Left lung (tissue), 10 donors: Measurements from ENCODE around the gene RAB27B. TPM values are rescaled to one million over a fixed set of nuclear protein-coding genes. Genes with fewer than 3 reads are reported as not detected.
A peak's percentile ranks its signal among the peaks of the same experiment; 100 is the strongest.

Source experiments
- ATAC-seq: fragments of 200-7000 bp; cut with Tn5 transposase; one replicate; pipeline ENCODE4 v1.9.1; 2020; ENCODE audit warnings: moderate library complexity
- DNase-seq, 4 donors: peaks; one replicate each; pipeline ENCODE4 v3.0.0-alpha.2; 2013 to 2020
- H3K27ac ChIP-seq, 2 donors: fragments of 200-600 bp; sonication (generic) in 1 of 2; one replicate each; pipeline versions ENCODE4 v1.5.0 to v1.8.0; 2020 to 2021
- H3K27me3 ChIP-seq, 2 donors: fragments of 200-600 bp; sonication (generic) in 1 of 2; one replicate each; pipeline versions ENCODE4 v1.5.0 to v1.8.0; 2020 to 2021
- H3K36me3 ChIP-seq, 2 donors: fragments of 200-600 bp; sonication (generic) in 1 of 2; one replicate each; pipeline versions ENCODE4 v1.5.0 to v1.8.0; 2020 to 2021
- H3K4me1 ChIP-seq, 2 donors: fragments of 200-600 bp; one replicate each; pipeline ENCODE4 v1.8.0; 2021
- H3K4me3 ChIP-seq, 2 donors: fragments of 200-600 bp; sonication (generic) in 1 of 2; one replicate each; pipeline versions ENCODE4 v1.5.0 to v1.8.0; 2020 to 2021; ENCODE audit warnings: mild to moderate bottlenecking in 1 of 2
- H3K9me3 ChIP-seq, 2 donors: fragments of 200-600 bp; sonication (generic) in 1 of 2; one replicate each; pipeline versions ENCODE4 v1.5.0 to v1.8.0; 2020 to 2021
- intact Hi-C, 2 donors: fragments of 100-400 bp; cut with DNase I; formaldehyde crosslinking; loops; one replicate each; pipeline versions ENCODE4 v1.11.2 to v1.14.2; 2022
- polyA plus RNA-seq, 6 donors: library from polyadenylated mRNA; unstranded; fragments of 120-200 nt; gene quantifications; one replicate each; pipeline ENCODE4 v1.2.1, GENCODE V29; 2013; ENCODE audit not compliant: insufficient read length in 6 of 6
- total RNA-seq, 2 donors: library from RNA; stranded (reverse); fragmentation: NEBNext Ultra II Directional; extraction: Animal tissue kit (Norgen Biotek cat#: 25700); gene quantifications; one replicate each; pipeline ENCODE4 v1.2.1, GENCODE V29; 2021
- TF ChIP-seq, protein P1 (sequence below), 2 donors: fragments of 200-600 bp; sonication (generic) in 1 of 2; IDR thresholded peaks; one replicate each; pipeline versions ENCODE4 v1.5.0 to v1.8.0; 2021; ENCODE audit warnings: antibody characterized with exemption in 2 of 2
- donor health status: DM: no; HTN: yes; CAD: no.
- donor health status: DM: no; HTN: no; CAD: no.

The RAB27B gene
- total and polyA plus RNA-seq, 8 donors = 7.4 to 66.6 (median 10.5) TPM

DNA sequence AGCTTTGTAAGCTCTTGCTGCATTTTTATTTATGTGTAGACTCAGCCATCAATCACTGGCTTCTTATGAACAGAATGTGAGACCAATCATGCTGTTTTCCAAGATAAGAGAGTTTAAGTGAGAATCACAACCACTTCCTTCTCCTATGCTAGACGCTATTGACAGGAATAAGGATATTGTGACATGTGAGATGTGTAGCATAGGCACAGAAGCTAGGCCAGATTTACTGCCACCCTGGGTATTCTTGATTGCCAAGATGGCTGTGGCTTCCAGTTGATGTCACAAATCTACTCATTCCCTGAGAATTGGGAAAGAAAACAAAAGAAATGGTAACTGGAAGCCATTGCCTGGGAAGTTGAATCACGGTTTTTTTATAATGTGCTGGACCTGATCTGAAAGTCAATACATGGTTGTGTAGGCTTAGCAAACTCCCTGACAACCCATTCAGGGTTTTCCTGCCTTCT is 49.9 kb downstream of the RAB27B start:
- Histone ChIP-seq H3K27me3 (no peaks in the 10 kb centered on the region), H3K9me3 (no peaks in the 10 kb centered on the region), H3K36me3 (no peaks in the 10 kb centered on the region), H3K4me3 (no peak overlapping the region), H3K27ac (peak overlapping the region in 1 of 2 donors; percentile 10), H3K4me1 (no peaks in the 10 kb centered on the region)
- ATAC-seq (peak; percentile 43), DNase-seq (no peak)
- TF ChIP-seq, protein P1, sequence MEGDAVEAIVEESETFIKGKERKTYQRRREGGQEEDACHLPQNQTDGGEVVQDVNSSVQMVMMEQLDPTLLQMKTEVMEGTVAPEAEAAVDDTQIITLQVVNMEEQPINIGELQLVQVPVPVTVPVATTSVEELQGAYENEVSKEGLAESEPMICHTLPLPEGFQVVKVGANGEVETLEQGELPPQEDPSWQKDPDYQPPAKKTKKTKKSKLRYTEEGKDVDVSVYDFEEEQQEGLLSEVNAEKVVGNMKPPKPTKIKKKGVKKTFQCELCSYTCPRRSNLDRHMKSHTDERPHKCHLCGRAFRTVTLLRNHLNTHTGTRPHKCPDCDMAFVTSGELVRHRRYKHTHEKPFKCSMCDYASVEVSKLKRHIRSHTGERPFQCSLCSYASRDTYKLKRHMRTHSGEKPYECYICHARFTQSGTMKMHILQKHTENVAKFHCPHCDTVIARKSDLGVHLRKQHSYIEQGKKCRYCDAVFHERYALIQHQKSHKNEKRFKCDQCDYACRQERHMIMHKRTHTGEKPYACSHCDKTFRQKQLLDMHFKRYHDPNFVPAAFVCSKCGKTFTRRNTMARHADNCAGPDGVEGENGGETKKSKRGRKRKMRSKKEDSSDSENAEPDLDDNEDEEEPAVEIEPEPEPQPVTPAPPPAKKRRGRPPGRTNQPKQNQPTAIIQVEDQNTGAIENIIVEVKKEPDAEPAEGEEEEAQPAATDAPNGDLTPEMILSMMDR (IDR thresholded peaks at IDR 0.05) = no peak
- intact Hi-C loops = no loop called here

DNA sequence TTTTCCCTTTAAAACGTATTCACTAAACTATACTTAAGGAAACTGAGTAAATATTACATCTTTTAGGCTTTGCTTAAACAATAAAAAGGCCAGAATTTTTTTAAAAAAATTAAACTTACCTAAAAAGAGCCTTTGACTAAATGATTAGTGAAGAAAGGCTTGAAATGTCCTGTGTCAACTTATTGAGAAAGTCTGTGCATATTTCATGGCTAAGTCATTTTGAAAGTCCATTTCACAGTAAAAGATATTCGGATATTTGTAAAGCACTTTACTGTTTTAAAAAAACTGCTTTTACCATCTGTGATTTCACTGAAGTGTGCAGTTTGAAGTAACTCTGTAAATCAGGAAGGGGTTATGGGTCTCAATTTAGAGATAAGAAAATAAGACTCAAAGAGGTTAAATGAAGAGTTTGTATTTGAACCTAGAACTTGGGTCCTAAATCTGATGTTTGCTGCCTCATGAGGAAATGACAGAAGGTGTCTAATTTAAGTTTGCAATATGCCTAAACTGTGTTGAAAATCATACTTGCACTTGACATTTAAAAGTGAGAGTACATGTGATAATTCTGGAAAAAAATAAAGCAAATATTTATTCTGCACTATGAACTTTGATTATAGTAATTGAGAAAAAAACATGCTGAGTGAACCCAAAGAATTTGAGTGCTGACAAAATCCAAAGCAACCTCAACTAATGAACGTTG is 50.5 kb downstream of the RAB27B start:
- peak overlapping the region in 1 of 2 donors; percentile 10 for H3K27ac ChIP-seq
- TF ChIP-seq, protein P1 (IDR thresholded peaks at IDR 0.05) = no peak
- intact Hi-C loops = no loop called here
- DNase-seq = no peak
- no peaks in the 10 kb centered on the region for H3K27me3 ChIP-seq
- no peaks in the 10 kb centered on the region for H3K9me3 ChIP-seq
- no peaks in the 10 kb centered on the region for H3K4me1 ChIP-seq
- peak; percentile 68 for ATAC-seq
- H3K4me3 ChIP-seq = no peak overlapping the region
- no peaks in the 10 kb centered on the region for H3K36me3 ChIP-seq

DNA sequence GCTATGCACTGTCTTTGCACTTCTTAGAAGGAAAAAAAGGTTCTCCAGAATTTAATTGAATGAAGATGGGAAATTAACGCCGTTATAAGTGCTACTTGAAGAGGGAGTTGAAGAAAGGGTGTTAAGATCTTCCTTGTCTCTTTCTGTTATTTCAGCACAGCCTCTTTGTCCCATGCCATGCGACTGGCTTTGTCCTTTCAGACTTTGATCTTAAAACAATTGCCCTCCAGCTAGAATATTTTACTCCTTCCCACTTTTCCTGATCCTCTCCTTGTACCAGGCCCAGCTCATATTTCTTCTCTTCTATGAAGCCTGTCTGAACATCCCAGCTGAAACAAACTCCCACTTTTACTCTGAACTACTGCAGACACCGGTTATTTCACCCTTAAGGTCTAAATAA is 51.4 kb downstream of the RAB27B start:
- H3K4me1 ChIP-seq = no peaks in the 10 kb centered on the region
- H3K27ac ChIP-seq = no peak overlapping the region
- no peaks in the 10 kb centered on the region for H3K27me3 ChIP-seq
- H3K4me3 ChIP-seq = no peak overlapping the region
- ATAC-seq = no peak
- H3K36me3 ChIP-seq = peaks cover 0 to 4% of the 10 kb centered on the region in 2 donors
- TF ChIP-seq, protein P1 (IDR thresholded peaks at IDR 0.05) = no peak
- intact Hi-C loops = no loop called here
- no peaks in the 10 kb centered on the region for H3K9me3 ChIP-seq
- DNase-seq = no peak

DNA sequence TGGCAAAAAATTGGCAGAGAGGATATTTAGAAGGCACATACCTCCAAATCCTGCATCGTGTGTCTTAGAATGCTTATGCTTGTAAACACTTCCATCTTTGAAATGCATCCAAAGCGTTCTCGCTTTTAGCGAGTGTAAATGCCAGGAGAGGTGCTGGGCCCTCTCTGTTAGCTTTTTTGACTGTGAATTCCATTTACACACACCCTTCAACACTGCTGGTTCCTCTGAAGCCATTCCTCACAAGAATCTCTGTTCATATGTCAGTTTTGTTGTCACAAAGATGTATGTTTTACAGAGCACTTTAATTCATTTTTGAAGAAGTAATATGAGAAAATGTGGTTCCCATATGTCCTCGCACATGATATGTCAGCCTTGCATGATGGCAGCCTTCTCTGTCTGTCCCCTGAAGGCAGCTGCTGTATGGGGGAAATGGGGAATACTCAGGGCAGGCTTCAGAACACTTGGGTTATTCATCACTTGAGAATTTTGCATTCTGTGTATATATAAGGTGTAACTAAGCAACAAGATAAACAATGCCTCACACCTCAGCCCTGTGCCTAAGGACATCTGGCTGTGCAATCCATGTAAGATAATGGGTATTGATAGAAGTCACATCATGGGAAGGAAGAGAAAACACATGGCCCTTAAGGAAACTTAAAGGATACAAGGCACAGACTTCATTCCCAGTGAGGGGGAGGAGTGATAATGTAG is 52.3 kb downstream of the RAB27B start:
- Histone ChIP-seq H3K4me1 (no peaks in the 10 kb centered on the region), H3K27me3 (no peaks in the 10 kb centered on the region), H3K4me3 (no peak overlapping the region), H3K27ac (no peak overlapping the region), H3K9me3 (no peaks in the 10 kb centered on the region), H3K36me3 (peaks cover 0 to 6% of the 10 kb centered on the region in 2 donors)
- ATAC-seq (peak; percentile 19), DNase-seq (no peak)
- TF ChIP-seq, protein P1 (IDR thresholded peaks at IDR 0.05) = no peak
- intact Hi-C loops = no loop called here

DNA sequence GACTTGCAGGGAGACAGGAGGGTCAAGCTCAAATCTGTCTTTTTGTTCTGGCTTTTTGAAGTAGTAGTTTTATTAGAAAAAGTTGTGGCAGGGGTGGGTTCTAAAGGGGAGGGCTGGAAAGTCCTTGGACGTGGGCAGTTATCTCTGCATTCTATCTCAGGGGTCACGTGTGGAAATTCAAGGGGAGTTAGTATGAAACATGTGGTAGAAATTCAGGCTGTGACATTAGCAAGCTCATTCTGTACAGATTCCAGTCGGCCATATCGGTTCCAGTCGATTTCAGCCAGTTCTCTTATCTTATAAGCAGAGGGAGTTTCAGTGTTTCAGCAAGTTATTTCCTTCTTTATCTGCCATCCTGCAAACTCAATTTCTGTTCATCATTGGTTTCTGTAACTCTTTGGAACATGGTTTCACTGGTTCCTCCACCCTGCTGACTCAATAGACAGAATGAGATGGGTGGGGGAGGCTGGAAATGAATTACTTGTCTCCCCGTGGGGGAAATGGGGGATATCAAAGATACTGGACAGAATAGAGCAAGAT is 53.0 kb downstream of the RAB27B start:
- ATAC-seq = no peak
- H3K9me3 ChIP-seq = no peaks in the 10 kb centered on the region

More for the DNA sequence above, 53.0 kb downstream of the RAB27B start:
- no peak overlapping the region for H3K4me3 ChIP-seq
- DNase-seq = no peak
- H3K27me3 ChIP-seq = no peaks in the 10 kb centered on the region
- TF ChIP-seq, protein P1 (IDR thresholded peaks at IDR 0.05) = no peak
- no peak overlapping the region for H3K27ac ChIP-seq
- no peaks in the 10 kb centered on the region for H3K4me1 ChIP-seq
- peaks cover 0 to 6% of the 10 kb centered on the region in 2 donors for H3K36me3 ChIP-seq
- intact Hi-C loops = no loop called here
